Inflammatory macrophage treated with lipopolysaccharide for 4 hours (primary cell): Measurements from ENCODE around the gene HIC1.

Experiments
- DNase-seq: peaks from one replicate; pipeline ENCODE4 v3.0.0-alpha.2; 2020

The HIC1 gene

GRCh38 chr17:2061441-2061958, 6.6 kb downstream of the HIC1 start:
- DNase-seq = no peak

GRCh38 chr17:2062571-2063183, 7.8 kb downstream of the HIC1 start:
- no peak for DNase-seq

GRCh38 chr17:2063261-2064146, 8.6 kb downstream of the HIC1 start:
- DNase-seq = no peak

- DNase-seq = no peak
These were observed 9.2 kb downstream of the HIC1 start for GRCh38 chr17:2064147-2064489.

- no peak for DNase-seq
These were observed 9.6 kb downstream of the HIC1 start for GRCh38 chr17:2064520-2064971.

- DNase-seq = peak; percentile 61
These were observed 10.3 kb downstream of the HIC1 start for GRCh38 chr17:2064980-2065785.

- DNase-seq = no peak
These were observed 11.1 kb downstream of the HIC1 start for GRCh38 chr17:2065949-2066400.

- no peak for DNase-seq
These were observed 12.2 kb downstream of the HIC1 start for GRCh38 chr17:2067048-2067561.

GRCh38 chr17:2067608-2068024, 12.7 kb downstream of the HIC1 start:
- no peak for DNase-seq

- DNase-seq = no peak
These were observed 13.2 kb downstream of the HIC1 start for GRCh38 chr17:2068031-2068518.

GRCh38 chr17:2068519-2069051, 13.7 kb downstream of the HIC1 start:
- no peak for DNase-seq

- DNase-seq = no peak
These were observed 15.5 kb downstream of the HIC1 start for GRCh38 chr17:2070241-2071023.

- no peak for DNase-seq
These were observed 16.1 kb downstream of the HIC1 start for GRCh38 chr17:2071024-2071385.

GRCh38 chr17:2071455-2072281, 16.8 kb downstream of the HIC1 start:
- DNase-seq = peak; percentile 51

GRCh38 chr17:2074919-2075318, 20.0 kb downstream of the HIC1 start:
- no peak for DNase-seq

GRCh38 chr17:2075336-2076086, 20.6 kb downstream of the HIC1 start:
- no peak for DNase-seq

- DNase-seq = no peak
These were observed 21.4 kb downstream of the HIC1 start for GRCh38 chr17:2076087-2076984.

GRCh38 chr17:2077040-2077439, 22.1 kb downstream of the HIC1 start:
- DNase-seq = no peak

- peak; percentile 24 for DNase-seq
These were observed 26.7 kb downstream of the HIC1 start for GRCh38 chr17:2081564-2081963.
